IMR-90 (cell line): ENCODE data around the gene ABCB4. TPM values are rescaled to one million over a fixed set of nuclear protein-coding genes. Genes with fewer than 3 reads are reported as not detected.

Experiments used
- ATAC-seq: fragments of 200-7000 bp; cut with Tn5 transposase; 2 replicates; pipeline ENCODE4 v1.9.1; 2020; ENCODE audit warnings: low read depth, mild to moderate bottlenecking, moderate library complexity
- BruUV-seq: library from RNA; stranded (reverse); fragments of 400-500 nt; replicated peaks from 2 replicates; lab custom pipeline; 2021; lab: Mats Ljungman, UMichigan
- CTCF ChIA-PET: fragments of 300-600 bp; formaldehyde crosslinking; extraction: SDS; loops from one replicate; lab custom pipeline; 2021; ENCODE audit warnings: antibody characterized with exemption; lab: Yijun Ruan, JAX
- POLR2A ChIA-PET: fragments of 300-600 bp; sonication (Branson Sonifier 250); formaldehyde crosslinking; loops from one replicate; lab custom pipeline; 2022; ENCODE audit warnings: antibody characterized with exemption; ENCODE audit not compliant: unreplicated experiment; lab: Charles Lee
- DNase-seq: peaks from one replicate; pipeline ENCODE4 v3.0.0; 2013
- H2AFZ ChIP-seq: replicated peaks from 2 replicates; pipeline ENCODE3; 2013; ENCODE audit warnings: low read length, mild to moderate bottlenecking; ENCODE audit not compliant: poor library complexity
- H2AK5ac ChIP-seq: 2 replicates; pipeline ENCODE4 v1.6.1; 2013; ENCODE audit warnings: low read depth, low read length, inconsistent platforms
- H2AK9ac ChIP-seq: replicated peaks from 2 replicates; pipeline ENCODE3; 2013; ENCODE audit warnings: mild to moderate bottlenecking, low read depth, low read length, moderate library complexity; ENCODE audit not compliant: poor library complexity
- H2BK120ac ChIP-seq: 2 replicates; pipeline ENCODE4 v1.6.1; 2013; ENCODE audit warnings: low read depth, low read length, inconsistent platforms
- H2BK15ac ChIP-seq: 3 replicates; pipeline ENCODE4 v1.6.1; 2013; ENCODE audit warnings: low read depth, low read length, inconsistent platforms
- H2BK20ac ChIP-seq: 2 replicates; pipeline ENCODE4 v1.6.1; 2013; ENCODE audit warnings: low read depth, mild to moderate bottlenecking, inconsistent platforms, low read length, moderate library complexity
- H2BK5ac ChIP-seq: 2 replicates; pipeline ENCODE4 v1.6.1; 2013; ENCODE audit warnings: mild to moderate bottlenecking, low read depth, low read length, inconsistent platforms; ENCODE audit not compliant: poor library complexity, severe bottlenecking
- H3K14ac ChIP-seq: replicated peaks from 2 replicates; pipeline ENCODE4 v1.6.1; 2013; ENCODE audit warnings: low read depth, low read length, inconsistent platforms
- H3K18ac ChIP-seq: 2 replicates; pipeline ENCODE4 v1.6.1; 2013; ENCODE audit warnings: low read depth, low read length, control low read depth
- H3K23ac ChIP-seq: 2 replicates; pipeline ENCODE4 v1.6.1; 2013; ENCODE audit warnings: low read depth, low read length, inconsistent platforms
- H3K27ac ChIP-seq: 2 replicates; pipeline ENCODE4 v1.5.1; 2013; ENCODE audit warnings: mild to moderate bottlenecking, control low read depth, low read length; ENCODE audit not compliant: insufficient read depth
- H3K27me3 ChIP-seq: 2 replicates; pipeline ENCODE4 v1.6.1; 2013; ENCODE audit warnings: low read length; ENCODE audit not compliant: control insufficient read depth, insufficient read depth
- H3K36me3 ChIP-seq: 2 replicates; pipeline ENCODE4 v1.6.1; 2013; ENCODE audit warnings: low read length, mixed read lengths; ENCODE audit not compliant: control insufficient read depth, insufficient read depth
- H3K4ac ChIP-seq: 2 replicates; pipeline ENCODE4 v1.6.1; 2013; ENCODE audit warnings: low read depth, low read length, inconsistent platforms
- H3K4me1 ChIP-seq: 2 replicates; pipeline ENCODE4 v1.6.1; 2013; ENCODE audit warnings: low read length, mixed read lengths; ENCODE audit not compliant: control insufficient read depth, insufficient read depth
- H3K4me2 ChIP-seq: 2 replicates; pipeline ENCODE4 v1.6.1; 2013; ENCODE audit warnings: low read depth, mild to moderate bottlenecking, control low read depth, low read length, moderate library complexity
- H3K4me3 ChIP-seq: 2 replicates; pipeline ENCODE4 v1.5.1; 2013; ENCODE audit warnings: low read depth, mild to moderate bottlenecking, control low read depth, low read length, moderate library complexity; ENCODE audit not compliant: insufficient read depth
- H3K56ac ChIP-seq: 2 replicates; pipeline ENCODE4 v1.6.1; 2013; ENCODE audit warnings: low read length, inconsistent platforms; ENCODE audit not compliant: insufficient read depth; ENCODE audit errors: extremely low read depth
- H3K79me1 ChIP-seq, 2 experiments: 2 replicates each; pipeline ENCODE4 v1.6.1; 2013; ENCODE audit warnings: low read length in 2 of 2, inconsistent platforms in 1 of 2, low read depth in 1 of 2
- H3K9ac ChIP-seq: 2 replicates; pipeline ENCODE4 v1.6.1; 2013; ENCODE audit warnings: low read depth, low read length, control low read depth
- H3K9me1 ChIP-seq: 2 replicates; pipeline ENCODE4 v1.6.1; 2013; ENCODE audit warnings: low read length, inconsistent platforms; ENCODE audit not compliant: insufficient read depth
- H3K9me3 ChIP-seq: 2 replicates; pipeline ENCODE4 v1.6.1; 2013; ENCODE audit warnings: low read length; ENCODE audit not compliant: control insufficient read depth, insufficient read depth
- H4K20me1 ChIP-seq: 2 replicates; pipeline ENCODE4 v1.6.1; 2013; ENCODE audit warnings: low read length, inconsistent platforms; ENCODE audit not compliant: insufficient read depth
- H4K5ac ChIP-seq: 2 replicates; pipeline ENCODE4 v1.6.1; 2013; ENCODE audit warnings: mild to moderate bottlenecking, low read depth, low read length, control low read depth
- H4K8ac ChIP-seq, 2 experiments: 2 replicates each; pipeline ENCODE4 v1.6.1; 2013; ENCODE audit warnings: low read depth in 2 of 2, low read length in 2 of 2, control low read depth in 1 of 2, inconsistent platforms in 1 of 2
- H4K91ac ChIP-seq: 2 replicates; pipeline ENCODE4 v1.6.1; 2013; ENCODE audit warnings: low read depth, low read length, inconsistent platforms; ENCODE audit not compliant: insufficient read depth
- BHLHE40 ChIP-seq: fragments of 150-350 bp; IDR thresholded peaks from 2 replicates; pipeline ENCODE4 v1.6.1; 2016; ENCODE audit warnings: mild to moderate bottlenecking, low read depth, low read length
- CEBPB ChIP-seq: IDR thresholded peaks from 2 replicates; pipeline ENCODE4 v1.6.1; 2012; ENCODE audit warnings: low read depth, low read length, improper control_type of control experiment
- CHD1 ChIP-seq: IDR thresholded peaks from 2 replicates; pipeline ENCODE4 v1.6.1; 2012; ENCODE audit warnings: low read depth, low read length, improper control_type of control experiment
- FOS ChIP-seq: fragments of 150-350 bp; IDR thresholded peaks from 2 replicates; pipeline ENCODE4 v1.6.1; 2016; ENCODE audit warnings: low read depth, low read length
- MAFK ChIP-seq: IDR thresholded peaks from 2 replicates; pipeline ENCODE4 v1.6.1; 2012; ENCODE audit warnings: low read depth, low read length, improper control_type of control experiment
- MAZ ChIP-seq: IDR thresholded peaks from 2 replicates; pipeline ENCODE4 v1.6.1; 2012; ENCODE audit warnings: low read depth, mild to moderate bottlenecking, low read length, improper control_type of control experiment, moderate library complexity, borderline replicate concordance
- MXI1 ChIP-seq: IDR thresholded peaks from 2 replicates; pipeline ENCODE4 v1.6.1; 2012; ENCODE audit warnings: low read depth, mild to moderate bottlenecking, low read length, moderate library complexity, borderline replicate concordance
- NFE2L2 ChIP-seq: fragments of 150-350 bp; IDR thresholded peaks from 2 replicates; pipeline ENCODE4 v1.6.1; 2016; ENCODE audit warnings: low read depth, mild to moderate bottlenecking, low read length
- POLR2A ChIP-seq: IDR thresholded peaks from 2 replicates; pipeline ENCODE4 v1.6.1; 2012; ENCODE audit warnings: mild to moderate bottlenecking, low read depth, low read length
- RAD21 ChIP-seq: IDR thresholded peaks from 2 replicates; pipeline ENCODE4 v1.6.1; 2012; ENCODE audit warnings: low read length, improper control_type of control experiment
- RCOR1 ChIP-seq: IDR thresholded peaks from 2 replicates; pipeline ENCODE4 v1.6.1; 2012; ENCODE audit warnings: mild to moderate bottlenecking, low read length, improper control_type of control experiment; ENCODE audit not compliant: insufficient replicate concordance
- RFX5 ChIP-seq: IDR thresholded peaks from 2 replicates; pipeline ENCODE4 v1.8.0; 2012; ENCODE audit warnings: low read depth, mild to moderate bottlenecking, low read length, moderate library complexity
- SMC3 ChIP-seq: fragments of 150-350 bp; IDR thresholded peaks from 2 replicates; pipeline ENCODE4 v1.6.1; 2016; ENCODE audit warnings: low read depth, mild to moderate bottlenecking, antibody characterized with exemption, low read length, moderate library complexity
- WGBS, 2 experiments: methylation state at CpG; one replicate each; pipeline versions ENCODE4 v1.1.5 to v1.1.7; 2013; ENCODE audit warnings: missing lambda C conversion rate in 2 of 2; ENCODE audit not compliant: insufficient read length in 1 of 2; ENCODE audit errors: extremely low coverage in 2 of 2; 5-methylcytosine and 5-hydroxymethylcytosine counted together
- dilution Hi-C: fragments of 300-500 bp; cut with HindIII; formaldehyde crosslinking; loops from one replicate; pipeline ENCODE4 v1.14.3; 2018; ENCODE audit warnings: low sequenced_read_pairs; ENCODE audit not compliant: unreplicated experiment
- in situ Hi-C: fragments of 300-500 bp; cut with MboI; formaldehyde crosslinking; loops from 3 replicates; pipeline ENCODE4 v1.14.3; 2019; ENCODE audit warnings: low sequenced_read_pairs, inconsistent platforms, mixed read lengths
- intact Hi-C: fragments of 100-400 bp; cut with micrococcal nuclease; formaldehyde crosslinking; loops from 2 replicates; pipeline ENCODE4 v1.10.0; 2022
- polyA plus RNA-seq, 3 experiments: library from polyadenylated mRNA; depleted of rRNA; stranded (reverse); fragments of >200 nt; gene quantifications; 2 replicates each; pipeline ENCODE4 v1.2.3, GENCODE V29; 2012; ENCODE audit warnings: low replicate concordance in 1 of 3
- total RNA-seq: library from RNA; depleted of rRNA; stranded (reverse); fragments of >200 nt; gene quantifications from 2 replicates; pipeline ENCODE4 v1.2.3, GENCODE V29; 2012
- TF ChIP-seq, protein P1 (sequence below): conservative IDR thresholded peaks from 2 replicates; pipeline ENCODE4 v1.5.1; 2012; ENCODE audit warnings: mild to moderate bottlenecking, low read depth, low read length, improper control_type of control experiment
- TF ChIP-seq, protein P2 (sequence below): fragments of 150-350 bp; IDR thresholded peaks from 2 replicates; pipeline ENCODE4 v1.6.1; 2017; ENCODE audit warnings: mild to moderate bottlenecking, antibody characterized with exemption, low read length, low read depth
- TF ChIP-seq, protein P3 (sequence below): fragments of 150-350 bp; IDR thresholded peaks from 2 replicates; pipeline ENCODE4 v1.6.1; 2016; ENCODE audit warnings: low read depth, mild to moderate bottlenecking, low read length, moderate library complexity, borderline replicate concordance

ABCB4 gene
- total and polyA plus RNA-seq, 2 of the 4 experiments (the other 2 are of a cell fraction), result not detected

DNA sequence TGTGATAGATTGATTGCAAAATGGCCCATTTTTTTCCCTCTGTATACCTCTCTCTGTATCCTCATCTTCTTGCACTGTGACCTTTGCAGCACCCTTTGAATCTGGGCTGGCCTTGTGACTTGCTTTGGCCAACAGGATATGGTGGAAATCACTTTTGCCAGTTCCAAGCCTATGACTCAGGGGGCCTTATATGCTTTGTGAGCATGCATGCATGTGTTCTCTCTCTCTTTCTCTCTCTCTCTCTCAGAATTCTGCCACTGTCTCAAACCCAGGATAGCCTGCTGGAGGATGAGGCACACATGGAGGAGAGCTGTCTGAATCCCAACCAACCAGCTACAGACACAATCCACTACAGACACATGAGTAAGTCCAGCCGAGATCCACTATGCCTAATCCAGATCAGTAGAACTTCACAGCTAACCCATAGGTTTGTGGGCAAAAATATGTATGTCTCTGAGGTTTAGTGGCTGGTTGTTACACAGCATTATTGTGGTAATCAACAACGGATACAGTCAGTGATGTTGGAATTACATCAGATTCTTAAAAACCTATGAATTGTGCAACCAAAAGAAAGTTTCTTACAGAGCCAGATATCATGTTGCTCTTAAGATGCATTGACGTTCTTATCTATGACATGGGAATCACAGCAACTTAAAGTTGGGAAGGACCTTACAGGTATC is 41.8 kb upstream of the ABCB4 start:
- H2AK9ac ChIP-seq, result no peak overlapping the region
- H3K79me1 ChIP-seq, result no peaks in the 10 kb centered on the region
- H2BK15ac ChIP-seq, result no peak overlapping the region
- no peak overlapping the region for H3K14ac ChIP-seq
- H2AK5ac ChIP-seq, result no peak overlapping the region
- H3K9ac ChIP-seq, result no peak overlapping the region
- H3K23ac ChIP-seq, result no peak overlapping the region
- CTCF ChIA-PET, result interaction anchor here (0.8 kb wide), 1 partner anchor 10 kb away, joined by 3 read pairs; no protein-coding TSS in a partner anchor
- H3K4me2 ChIP-seq, result no peak overlapping the region
- no peak overlapping the region for H3K4me3 ChIP-seq
- no peak overlapping the region for H3K27ac ChIP-seq
- no peak overlapping the region for H4K5ac ChIP-seq
- H4K8ac ChIP-seq, result no peak overlapping the region
- H3K18ac ChIP-seq, result no peak overlapping the region
- no peak overlapping the region for H2BK5ac ChIP-seq
- H3K4me1 ChIP-seq, result no peaks in the 10 kb centered on the region
- ATAC-seq, result peak; percentile 37
- BruUV-seq, result no TSS peak
- H3K9me1 ChIP-seq, result no peaks in the 10 kb centered on the region
- H2BK20ac ChIP-seq, result no peak overlapping the region
- no peak overlapping the region for H3K4ac ChIP-seq
- intact Hi-C loops (no loop called here), dilution Hi-C loops (no loop called here), in situ Hi-C loops (no loop called here)
- no peaks in the 10 kb centered on the region for H3K27me3 ChIP-seq
- WGBS, 2 experiments, result no CpG with 5 or more reads among the region's 3 CpGs
- no peak overlapping the region for H4K91ac ChIP-seq
- no peak overlapping the region for H2AFZ ChIP-seq
- POLR2A ChIA-PET, result no interaction called here
- H3K56ac ChIP-seq, result no peak overlapping the region
- H2BK120ac ChIP-seq, result no peak overlapping the region
- peak; percentile 0 for DNase-seq
- H3K36me3 ChIP-seq, result no peaks in the 10 kb centered on the region
- H4K20me1 ChIP-seq, result no peaks in the 10 kb centered on the region
- H3K9me3 ChIP-seq, result no peaks in the 10 kb centered on the region
- TF ChIP-seq MAZ, result no peak
- TF ChIP-seq, protein P1, sequence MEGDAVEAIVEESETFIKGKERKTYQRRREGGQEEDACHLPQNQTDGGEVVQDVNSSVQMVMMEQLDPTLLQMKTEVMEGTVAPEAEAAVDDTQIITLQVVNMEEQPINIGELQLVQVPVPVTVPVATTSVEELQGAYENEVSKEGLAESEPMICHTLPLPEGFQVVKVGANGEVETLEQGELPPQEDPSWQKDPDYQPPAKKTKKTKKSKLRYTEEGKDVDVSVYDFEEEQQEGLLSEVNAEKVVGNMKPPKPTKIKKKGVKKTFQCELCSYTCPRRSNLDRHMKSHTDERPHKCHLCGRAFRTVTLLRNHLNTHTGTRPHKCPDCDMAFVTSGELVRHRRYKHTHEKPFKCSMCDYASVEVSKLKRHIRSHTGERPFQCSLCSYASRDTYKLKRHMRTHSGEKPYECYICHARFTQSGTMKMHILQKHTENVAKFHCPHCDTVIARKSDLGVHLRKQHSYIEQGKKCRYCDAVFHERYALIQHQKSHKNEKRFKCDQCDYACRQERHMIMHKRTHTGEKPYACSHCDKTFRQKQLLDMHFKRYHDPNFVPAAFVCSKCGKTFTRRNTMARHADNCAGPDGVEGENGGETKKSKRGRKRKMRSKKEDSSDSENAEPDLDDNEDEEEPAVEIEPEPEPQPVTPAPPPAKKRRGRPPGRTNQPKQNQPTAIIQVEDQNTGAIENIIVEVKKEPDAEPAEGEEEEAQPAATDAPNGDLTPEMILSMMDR, result no peak
- TF ChIP-seq, protein P2, sequence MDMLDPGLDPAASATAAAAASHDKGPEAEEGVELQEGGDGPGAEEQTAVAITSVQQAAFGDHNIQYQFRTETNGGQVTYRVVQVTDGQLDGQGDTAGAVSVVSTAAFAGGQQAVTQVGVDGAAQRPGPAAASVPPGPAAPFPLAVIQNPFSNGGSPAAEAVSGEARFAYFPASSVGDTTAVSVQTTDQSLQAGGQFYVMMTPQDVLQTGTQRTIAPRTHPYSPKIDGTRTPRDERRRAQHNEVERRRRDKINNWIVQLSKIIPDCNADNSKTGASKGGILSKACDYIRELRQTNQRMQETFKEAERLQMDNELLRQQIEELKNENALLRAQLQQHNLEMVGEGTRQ, result no peak
- no peak for TF ChIP-seq RCOR1
- no peak for TF ChIP-seq SMC3
- TF ChIP-seq BHLHE40, result no peak
- no peak for TF ChIP-seq MAFK
- no peak for TF ChIP-seq RFX5
- TF ChIP-seq POLR2A, result no peak
- no peak for TF ChIP-seq CEBPB
- no peak for TF ChIP-seq NFE2L2
- no peak for TF ChIP-seq CHD1
- no peak for TF ChIP-seq RAD21
- TF ChIP-seq, protein P3, sequence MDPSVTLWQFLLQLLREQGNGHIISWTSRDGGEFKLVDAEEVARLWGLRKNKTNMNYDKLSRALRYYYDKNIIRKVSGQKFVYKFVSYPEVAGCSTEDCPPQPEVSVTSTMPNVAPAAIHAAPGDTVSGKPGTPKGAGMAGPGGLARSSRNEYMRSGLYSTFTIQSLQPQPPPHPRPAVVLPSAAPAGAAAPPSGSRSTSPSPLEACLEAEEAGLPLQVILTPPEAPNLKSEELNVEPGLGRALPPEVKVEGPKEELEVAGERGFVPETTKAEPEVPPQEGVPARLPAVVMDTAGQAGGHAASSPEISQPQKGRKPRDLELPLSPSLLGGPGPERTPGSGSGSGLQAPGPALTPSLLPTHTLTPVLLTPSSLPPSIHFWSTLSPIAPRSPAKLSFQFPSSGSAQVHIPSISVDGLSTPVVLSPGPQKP, result no peak
- TF ChIP-seq FOS, result no peak
- no peak for TF ChIP-seq MXI1
